Measurements from ENCODE around the gene OGFR.

OGFR gene

DNA sequence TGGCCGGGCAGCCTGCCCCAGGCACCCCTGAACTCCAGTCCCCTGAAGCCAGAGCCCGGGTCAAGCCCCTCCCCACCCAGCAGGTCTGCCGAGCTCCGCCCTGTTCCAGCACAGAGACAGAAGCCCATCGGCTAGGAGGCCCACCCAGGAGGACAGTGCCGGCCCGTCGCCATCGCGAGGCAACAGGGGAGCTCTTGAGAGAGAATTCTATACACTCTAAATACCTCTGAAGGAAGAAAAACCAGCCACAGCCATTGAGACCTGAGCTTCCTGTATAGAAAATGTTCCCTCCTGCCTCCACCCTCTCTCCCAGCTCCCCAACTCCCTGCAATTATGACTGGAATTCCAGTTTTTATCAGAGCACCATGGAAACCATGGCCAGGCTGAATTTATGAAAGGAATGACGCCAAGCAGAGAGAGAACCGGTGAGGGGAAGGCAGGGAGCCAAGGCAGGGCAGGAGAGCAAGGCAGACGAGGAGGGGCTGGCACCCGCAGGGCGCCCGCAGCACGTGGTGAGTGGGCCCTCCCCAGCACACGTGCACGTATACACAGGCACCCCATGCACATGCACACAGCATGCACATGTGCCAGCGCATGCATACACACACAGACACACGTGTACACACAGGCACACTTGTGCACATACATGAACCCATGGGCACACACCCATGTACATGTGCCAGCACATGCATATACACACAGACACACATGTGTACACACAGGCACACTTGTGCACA is 35.9 kb upstream of the OGFR start:
- DNase-seq: peak in 11 of 42 donors; percentile 23 to 47 (median 32)
- intact Hi-C loops (cut with DNase I): no loop called here

DNA sequence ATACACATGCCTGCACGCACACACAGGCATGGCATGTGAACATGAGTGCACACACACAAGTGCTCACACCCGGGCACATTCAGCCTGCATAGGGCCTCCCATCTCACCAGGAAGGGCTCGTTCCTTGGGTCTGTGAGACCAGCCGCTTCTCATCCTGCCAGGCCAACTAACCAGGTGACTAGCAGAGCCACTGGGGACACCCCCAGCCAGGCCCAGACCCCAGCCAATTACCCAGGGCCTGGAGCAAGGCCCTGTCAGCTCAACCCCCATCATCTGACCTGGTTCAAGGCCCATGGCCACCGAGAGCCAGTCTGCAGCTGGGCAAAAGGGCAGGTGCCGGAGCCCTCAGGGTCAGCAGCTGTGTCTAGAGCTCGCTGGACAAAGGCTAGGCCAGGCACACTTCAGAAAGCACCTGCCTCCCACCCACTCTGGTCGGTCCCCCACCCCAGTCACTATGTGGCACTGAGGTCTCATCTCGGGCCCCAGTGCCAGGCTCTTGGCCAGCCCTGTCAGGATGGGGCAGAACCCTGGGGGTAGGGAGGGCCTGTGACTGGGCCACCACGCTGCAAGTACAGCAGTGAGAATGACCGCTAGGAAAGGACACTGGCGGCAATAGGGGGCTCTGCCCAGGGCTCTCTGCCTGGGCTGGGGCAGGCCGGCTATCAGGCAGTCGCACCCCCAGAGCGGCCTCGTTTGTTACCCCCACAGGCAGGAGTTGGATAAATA is 35.1 kb upstream of the OGFR start:
- intact Hi-C loops (cut with DNase I): no loop called here
- DNase-seq: peak in 1 of 42 donors; percentile 1

DNA sequence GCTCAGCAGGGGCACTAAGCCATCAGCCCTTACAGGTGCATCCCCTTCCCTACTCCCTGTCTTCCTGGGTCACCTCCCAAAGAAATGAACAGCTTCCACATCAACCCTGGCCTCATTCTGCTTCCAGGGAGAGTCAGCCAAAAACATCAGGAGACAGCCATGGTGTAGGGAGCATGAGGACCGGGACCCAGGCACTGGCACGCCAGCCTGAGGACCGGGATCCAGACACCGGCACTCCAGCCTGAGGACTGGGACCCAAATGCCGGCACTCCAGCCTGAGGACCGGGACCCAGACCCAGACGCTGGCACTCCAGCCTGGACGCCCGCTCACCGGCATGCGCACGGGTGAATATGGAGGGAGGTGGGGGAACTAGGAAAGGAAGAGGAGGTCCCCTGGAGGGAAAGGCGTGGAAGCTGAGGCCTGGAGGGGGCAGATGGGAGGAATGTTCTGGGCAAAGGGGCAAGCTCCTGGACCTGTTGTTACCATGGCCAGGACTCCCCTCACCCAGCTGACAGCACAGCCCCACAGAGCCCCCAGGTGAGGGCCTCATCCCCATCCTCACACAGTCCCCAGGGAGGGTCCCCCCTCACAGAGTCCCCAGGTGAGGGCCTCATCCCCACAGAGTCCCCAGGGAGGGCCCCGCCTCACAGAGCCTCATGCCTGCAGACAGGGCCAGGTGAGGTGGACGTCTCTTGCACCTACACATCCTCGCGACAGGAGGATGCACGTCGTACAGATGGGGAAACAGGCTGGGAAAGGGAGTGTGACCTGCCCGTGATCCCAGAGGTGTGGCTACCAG is 34.3 kb upstream of the OGFR start:
- no peak for DNase-seq
- intact Hi-C loops (cut with DNase I): no loop called here

DNA sequence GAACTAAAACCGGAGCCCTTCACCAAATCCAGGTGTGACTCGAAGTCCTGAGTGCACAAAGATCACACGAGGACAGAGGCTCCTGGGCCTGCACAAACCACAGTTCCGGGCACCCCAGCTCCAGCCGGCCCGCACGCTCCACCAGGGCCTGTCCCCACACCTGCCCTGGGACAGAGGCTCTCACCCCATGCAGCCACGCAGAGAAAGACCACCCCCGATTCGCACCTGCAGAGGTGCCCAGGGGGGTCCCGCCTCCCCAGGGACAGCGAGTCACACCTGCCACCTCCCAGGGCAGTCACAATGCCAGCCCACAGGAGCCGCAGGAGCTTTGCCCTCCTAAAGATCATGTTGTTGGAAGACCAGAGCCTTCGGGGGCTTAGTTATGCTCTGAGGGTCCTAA is 33.7 kb upstream of the OGFR start:
- intact Hi-C loops (cut with DNase I): no loop called here
- no peak for DNase-seq

DNA sequence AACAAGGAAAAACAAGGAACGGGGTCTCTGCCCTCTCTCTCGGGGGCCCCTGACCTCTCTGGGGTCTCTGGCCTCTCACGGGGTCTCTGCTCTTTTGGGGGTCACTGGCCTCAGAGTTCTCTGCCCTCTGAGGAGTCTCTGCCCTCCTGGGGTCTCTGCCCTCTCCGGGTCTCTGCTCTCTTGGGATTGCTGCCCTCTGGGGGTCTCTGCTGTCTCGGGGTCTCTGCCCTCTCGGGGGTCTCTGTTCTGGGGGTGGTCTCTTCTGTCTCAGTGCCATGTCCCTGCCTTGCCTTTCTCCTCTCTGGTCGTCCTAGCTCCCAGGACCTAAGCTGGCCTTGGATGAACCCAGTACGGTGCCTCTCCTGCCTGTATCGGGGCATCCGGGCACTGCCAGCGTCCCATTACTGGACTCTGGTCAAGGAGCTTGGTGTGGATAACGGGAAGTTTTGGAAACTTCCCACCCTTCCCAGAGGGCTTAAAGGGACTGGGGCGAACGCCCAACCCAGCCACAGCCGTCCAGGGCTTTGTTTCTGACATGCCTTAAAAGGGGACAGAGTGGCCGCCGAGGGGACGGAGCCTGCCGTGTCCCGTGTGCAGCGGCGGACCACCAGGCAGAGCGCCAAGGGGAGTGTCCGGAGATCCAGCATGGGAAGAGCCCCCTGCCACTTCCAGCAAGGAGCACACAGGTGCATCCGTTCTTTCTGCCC is 33.1 kb upstream of the OGFR start:
- no peak for DNase-seq
- intact Hi-C loops (cut with DNase I): no loop called here

DNA sequence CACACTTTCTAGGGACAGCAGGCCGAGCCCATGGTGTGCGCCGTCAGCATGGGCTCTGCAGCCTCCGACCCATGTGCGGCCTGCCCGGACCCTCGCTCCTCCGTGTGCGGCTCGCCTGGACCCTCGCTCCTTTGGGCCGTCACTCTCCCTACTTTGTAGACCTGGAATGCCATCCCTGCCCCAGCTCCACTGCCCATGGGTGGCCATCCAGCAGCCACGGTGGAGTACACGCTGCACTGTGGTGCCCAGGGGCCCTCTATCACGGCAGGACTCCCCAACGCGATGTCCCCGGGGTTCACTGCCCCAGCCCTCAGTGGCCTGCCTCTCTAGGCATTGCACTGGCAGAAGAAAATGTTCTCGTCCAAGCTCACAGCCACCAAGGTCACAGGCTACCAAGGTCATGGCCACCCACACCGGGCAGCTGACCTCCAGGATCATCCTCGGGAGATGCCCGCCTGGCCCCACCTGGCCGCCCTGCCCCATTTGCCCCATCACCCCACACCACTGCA is 32.5 kb upstream of the OGFR start:
- intact Hi-C loops (cut with DNase I): no loop called here
- DNase-seq: no peak

DNA sequence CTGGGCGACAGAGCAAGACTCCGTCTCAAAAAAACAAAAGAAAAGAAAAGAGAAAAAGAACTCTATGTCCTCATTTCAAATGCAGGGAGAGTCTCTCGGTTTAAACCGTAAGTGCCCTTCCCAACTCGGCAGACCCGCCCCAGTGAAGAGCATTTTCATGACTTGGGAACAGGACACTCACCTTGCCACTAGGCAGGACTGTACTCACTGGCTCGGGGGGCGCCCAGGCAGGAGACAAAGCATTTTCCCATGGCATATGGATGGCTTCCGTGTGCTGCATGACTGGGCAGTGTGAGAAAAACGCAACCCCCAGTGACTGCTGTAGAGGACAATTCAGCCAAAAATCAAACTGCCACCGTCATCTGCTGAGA is 32.0 kb upstream of the OGFR start:
- DNase-seq: no peak

DNA sequence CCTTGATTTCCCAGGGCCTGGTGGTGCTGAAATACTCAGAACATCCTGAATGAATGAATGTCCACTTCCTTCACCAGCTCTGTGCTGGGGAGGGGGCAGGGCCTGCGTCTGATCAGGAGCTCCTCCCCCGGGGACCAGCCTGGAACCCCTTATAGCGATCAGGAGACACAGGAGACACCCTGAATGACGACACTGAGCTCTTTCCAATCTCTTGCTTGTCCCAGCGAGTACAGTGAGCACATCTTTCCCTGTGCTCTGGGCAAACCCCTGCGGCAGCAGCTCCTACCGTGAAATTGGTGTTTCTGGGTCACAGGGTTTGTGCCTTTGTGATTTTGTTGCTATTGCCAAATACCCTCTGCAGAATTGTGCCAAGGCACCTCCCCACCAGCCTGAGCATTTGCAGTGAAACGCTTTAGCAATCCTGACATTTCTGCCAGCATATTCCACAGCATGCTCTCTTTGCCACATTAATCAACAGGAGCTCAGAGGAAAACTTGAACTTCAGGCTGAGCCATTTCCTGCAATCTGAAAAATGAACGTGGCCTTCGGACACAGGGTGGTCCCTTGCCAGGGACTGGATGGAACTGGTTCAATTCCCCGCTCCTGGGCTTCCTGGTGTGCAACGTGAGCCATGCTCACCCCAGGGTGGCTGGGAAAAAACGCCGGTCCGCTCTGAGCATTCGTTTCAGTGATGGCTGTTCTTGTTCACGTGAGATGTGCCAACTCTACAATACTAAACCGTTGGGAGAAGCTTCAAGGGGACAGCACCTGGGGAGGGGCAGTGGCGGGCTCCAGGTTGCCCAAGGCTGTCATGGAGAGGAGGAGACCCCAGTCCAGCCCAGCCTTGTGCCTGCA is 31.4 kb upstream of the OGFR start:
- intact Hi-C loops (cut with DNase I): no loop called here
- DNase-seq: no peak

More for the DNA sequence above, 32.0 kb upstream of the OGFR start:
- intact Hi-C loops (cut with DNase I): no loop called here

DNA sequence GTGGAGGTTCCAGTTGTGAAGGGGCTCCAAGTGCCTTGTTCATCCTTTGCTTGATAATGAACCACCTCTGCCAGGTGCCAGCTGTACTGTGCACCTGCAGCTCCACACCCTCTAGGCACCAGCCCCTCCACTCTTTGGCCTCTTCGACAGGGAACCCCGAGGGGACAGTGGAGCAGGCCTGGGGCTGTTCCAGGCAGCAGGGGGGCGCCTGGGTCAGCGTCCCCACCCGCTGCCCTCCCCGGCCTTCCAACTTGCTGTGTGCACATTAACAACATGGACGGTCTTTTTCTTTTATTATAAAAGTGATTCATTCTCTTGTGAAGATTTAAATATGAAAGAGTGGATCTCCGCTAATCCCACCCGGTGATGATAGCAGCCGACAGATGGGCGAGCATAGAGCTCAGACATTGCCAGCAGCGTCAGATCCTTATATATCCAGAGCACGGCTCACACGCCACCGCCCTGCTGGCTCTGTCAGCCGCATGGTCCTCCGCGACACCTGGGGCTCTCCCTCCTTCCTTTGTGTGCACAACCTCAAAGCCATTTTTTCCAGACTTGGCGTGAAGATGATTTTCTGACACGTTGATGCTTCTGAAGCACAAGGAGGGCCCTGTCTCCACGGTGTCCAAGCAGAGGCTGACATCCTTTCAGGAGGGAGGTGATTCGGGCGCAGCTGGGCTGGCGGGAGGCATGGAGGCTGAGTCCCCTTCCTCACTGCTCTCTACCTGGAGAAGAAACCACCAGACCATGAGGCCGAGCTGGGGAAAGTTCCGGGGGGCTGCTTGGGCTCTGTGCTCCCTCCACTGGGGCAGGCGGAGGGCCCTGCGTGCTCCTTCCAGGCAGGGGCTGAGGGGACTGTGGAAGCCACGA is 30.6 kb upstream of the OGFR start:
- DNase-seq: no peak
- intact Hi-C loops (cut with DNase I): no loop called here

DNA sequence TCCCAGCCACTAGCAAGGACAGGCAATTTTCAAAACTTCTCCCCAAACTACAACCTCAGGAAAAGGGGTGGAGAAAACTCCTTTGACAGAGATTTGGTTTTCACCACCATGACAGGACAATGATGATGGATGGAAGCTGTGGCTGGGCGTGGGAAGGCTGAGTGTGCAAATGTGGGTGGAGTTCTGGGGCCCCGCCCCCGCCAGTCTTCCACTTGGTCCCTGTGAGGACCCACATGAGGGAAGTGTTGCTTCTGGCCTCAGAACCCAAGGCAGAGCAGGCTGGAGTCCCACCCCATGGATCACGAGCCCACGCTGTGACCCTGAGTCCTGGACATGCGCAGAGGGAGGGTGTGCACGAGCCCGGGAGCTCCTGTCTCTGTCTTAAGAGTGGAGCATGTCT is 29.9 kb upstream of the OGFR start:
- no peak for DNase-seq
- intact Hi-C loops (cut with DNase I): no loop called here

DNA sequence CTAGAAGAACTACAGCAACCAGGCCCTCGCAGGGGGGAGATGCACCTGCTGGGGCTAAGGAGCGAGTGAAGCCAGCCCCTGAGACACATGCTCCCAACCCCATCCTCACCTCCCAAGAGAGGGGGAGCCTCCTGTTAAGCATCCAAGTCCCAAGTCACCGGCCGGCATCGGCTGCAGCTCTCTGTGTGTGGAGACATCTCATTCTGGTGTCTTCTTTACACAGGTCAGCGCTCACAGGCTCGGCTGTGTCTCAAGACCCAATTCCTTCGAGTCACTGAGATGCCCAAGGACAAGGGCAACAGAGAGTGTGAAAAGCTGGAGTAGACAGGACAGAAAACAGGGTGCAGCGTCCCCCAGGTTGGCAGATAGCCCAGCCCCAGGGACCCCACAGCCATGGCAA is 29.4 kb upstream of the OGFR start:
- DNase-seq: no peak
- intact Hi-C loops (cut with DNase I): no loop called here

DNA sequence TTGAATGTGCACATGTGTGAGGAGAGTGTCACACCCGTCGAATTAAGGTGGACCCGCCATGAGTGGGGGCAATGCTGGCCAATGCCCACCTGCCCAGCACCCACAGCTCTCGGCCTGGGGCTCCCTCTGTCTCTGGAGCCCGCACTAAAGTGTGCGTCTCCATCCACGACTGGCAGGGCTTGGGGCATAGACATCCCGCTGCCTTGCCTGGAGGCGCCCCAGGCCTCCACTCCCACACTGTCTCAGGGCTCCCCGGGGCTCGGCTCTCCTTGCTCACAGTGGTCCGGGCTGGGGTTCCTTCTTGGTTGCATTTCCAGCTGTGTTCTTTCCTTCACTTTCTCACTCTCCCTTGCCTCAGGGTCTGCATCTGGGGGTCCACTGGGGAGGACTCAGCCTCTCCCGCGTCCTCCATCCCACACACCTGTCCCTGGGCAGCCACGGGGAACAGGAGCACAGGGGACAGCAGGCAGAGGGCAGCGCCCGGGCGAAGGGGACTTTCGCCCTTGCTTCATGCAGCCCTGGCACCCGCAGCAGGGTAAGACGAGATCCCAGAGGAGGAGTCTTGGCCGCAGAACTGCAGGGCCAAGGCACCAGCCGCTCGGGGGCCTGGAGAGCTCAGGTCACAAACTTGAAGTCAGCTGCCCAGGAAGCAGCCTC is 28.5 kb upstream of the OGFR start:
- no peak for DNase-seq
- intact Hi-C loops (cut with DNase I): no loop called here

DNA sequence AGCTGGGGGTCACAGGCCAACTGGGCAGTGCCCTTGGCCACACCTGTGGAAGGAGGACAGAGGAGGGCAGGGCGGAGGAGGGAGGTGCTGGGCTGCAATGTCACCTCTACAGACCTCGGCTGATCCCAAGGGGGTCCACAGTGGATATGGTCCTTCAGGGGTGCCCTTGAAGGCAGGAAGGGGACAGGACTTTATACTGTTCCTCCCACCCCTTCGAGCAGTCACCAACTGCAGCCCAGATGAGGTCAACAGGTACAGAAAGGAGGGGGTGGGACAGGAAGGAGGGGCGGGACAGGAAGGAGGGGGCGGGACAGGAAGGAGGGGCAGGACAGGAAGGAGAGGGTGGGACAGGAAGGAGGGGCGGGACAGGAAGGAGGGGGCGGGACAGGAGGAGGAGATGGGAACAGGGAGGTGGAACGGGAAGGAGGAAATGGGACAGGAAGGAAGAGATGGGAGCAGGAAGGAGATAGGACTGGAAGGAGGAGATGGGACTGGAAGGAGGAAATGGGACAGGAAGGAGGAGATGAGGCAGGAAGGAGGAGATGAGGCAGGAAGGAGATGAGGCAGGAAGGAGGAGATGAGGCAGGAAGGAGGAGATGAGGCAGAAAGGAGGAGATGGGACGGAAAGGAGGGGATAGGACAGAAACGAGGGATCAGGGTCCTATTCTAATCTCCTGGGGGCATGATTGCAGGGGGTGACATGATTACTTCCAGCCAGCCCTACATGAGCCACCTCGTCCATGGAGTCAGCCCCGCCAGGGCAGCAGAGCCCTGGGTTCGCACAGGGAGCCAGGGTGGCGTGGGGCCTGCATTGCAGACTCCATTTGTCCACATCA is 27.7 kb upstream of the OGFR start:
- intact Hi-C loops (cut with DNase I): no loop called here
- no peak for DNase-seq

DNA sequence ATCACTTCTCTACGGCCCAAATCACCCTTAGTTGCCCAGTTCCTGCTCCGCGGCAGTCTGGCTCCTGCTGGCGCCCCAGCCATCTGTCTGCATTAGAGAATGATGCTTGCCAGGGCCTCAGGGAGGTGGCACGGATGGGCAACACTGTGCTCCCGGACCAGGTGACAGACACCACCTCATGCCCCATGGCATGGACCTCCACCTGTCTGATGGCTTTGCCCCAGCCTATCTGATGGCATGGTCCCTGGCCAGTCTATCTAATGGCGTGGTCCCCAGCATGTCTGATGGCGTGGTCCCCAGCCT is 27.2 kb upstream of the OGFR start:
- DNase-seq: no peak
- intact Hi-C loops (cut with DNase I): no loop called here

DNA sequence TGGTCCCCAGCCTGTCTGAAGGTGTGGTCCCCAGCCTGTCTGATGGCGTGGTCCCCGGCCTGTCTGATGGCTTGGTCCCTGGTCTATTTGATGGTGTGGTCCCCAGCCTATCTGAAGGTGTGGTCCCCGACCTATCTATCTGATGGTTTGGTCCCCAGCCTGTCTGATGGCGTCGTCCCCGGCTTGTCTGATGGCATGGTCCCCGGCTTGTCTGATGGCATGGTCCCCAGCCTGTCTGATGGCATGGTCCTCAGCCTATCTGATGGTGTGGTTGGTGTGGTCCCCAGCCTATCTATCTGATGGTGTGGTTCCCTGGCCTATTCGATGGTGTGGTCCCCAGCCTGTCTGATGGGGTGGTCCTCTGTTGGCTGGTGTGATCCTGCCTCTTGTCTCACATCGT is 26.6 kb upstream of the OGFR start:
- intact Hi-C loops (cut with DNase I): no loop called here
- DNase-seq: no peak
